ENCODE results near the gene CABP1.

DNA sequence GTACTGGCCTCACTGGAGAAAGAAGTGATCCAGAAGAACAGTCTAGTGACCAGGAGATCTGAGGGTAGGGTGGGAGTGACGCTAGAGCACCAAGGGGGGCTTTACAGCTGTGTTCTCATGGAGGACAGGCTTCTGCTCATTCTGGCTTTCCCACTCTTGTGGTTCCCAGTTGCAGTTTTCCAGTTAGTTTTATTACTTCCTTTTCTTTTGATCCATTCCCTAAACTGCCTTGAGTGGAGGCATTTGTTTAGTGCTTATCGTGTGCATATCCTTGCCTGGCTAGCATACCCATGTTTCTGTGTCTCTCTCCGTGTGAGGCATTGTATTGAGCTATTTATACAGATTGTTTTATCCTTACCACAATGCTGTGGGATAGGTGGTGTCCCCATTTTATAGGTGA, 50.6 kb downstream of the CABP1 start:
- TF ChIP-seq, protein P1, sequence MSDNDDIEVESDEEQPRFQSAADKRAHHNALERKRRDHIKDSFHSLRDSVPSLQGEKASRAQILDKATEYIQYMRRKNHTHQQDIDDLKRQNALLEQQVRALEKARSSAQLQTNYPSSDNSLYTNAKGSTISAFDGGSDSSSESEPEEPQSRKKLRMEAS (IDR thresholded peaks at IDR 0.05): no peak
- TF ChIP-seq GABPA (IDR thresholded peaks at IDR 0.05 in 1 of 2, conservative IDR thresholded peaks at IDR 0.05 in 1 of 2) (no peak), JUND (IDR thresholded peaks at IDR 0.05) (no peak)
